Type B pancreatic cell (in vitro differentiated cells): ENCODE data around the gene KLF18. TPM values are rescaled to one million over a fixed set of nuclear protein-coding genes. Genes with fewer than 3 reads are reported as not detected.

Source experiments
- DNase-seq: peaks from one replicate; pipeline ENCODE4 v3.0.0; 2021; ENCODE audit warnings: mixed read lengths; ENCODE audit not compliant: unreplicated experiment; ENCODE audit errors: extremely low spot score
- H3K27ac Mint-ChIP-seq: 2 replicates; pipeline ENCODE4 v1.8.0; 2021; ENCODE audit warnings: mild to moderate bottlenecking, mixed read lengths
- H3K27me3 Mint-ChIP-seq: 2 replicates; pipeline ENCODE4 v1.8.0; 2021; ENCODE audit warnings: mixed read lengths
- H3K36me3 Mint-ChIP-seq: 2 replicates; pipeline ENCODE4 v1.8.0; 2021; ENCODE audit warnings: mixed read lengths
- H3K4me1 Mint-ChIP-seq: one replicate; pipeline ENCODE4 v1.8.0; 2021; ENCODE audit warnings: mixed read lengths; ENCODE audit not compliant: unreplicated experiment
- H3K4me3 Mint-ChIP-seq: 2 replicates; pipeline ENCODE4 v1.8.0; 2021; ENCODE audit warnings: mild to moderate bottlenecking, mixed read lengths
- H3K9me3 Mint-ChIP-seq: 2 replicates; pipeline ENCODE4 v1.8.0; 2021; ENCODE audit warnings: mixed read lengths
- CTCF ChIP-seq: fragments of 200-600 bp; sonication (generic); conservative IDR thresholded peaks from 2 replicates; pipeline ENCODE4 v1.5.0; 2021; ENCODE audit warnings: antibody characterized with exemption, mild to moderate bottlenecking
- total RNA-seq: library from RNA; stranded (reverse); gene quantifications from 2 replicates; pipeline ENCODE4 v1.2.1, GENCODE V29; 2021; ENCODE audit warnings: low replicate concordance

The KLF18 gene
- total RNA-seq, 1 donor from 2014 or later = not detected

- H3K4me3 Mint-ChIP-seq = no peak overlapping the region
- no peaks in the 10 kb centered on the region for H3K4me1 Mint-ChIP-seq
- no peak for DNase-seq
- H3K27ac Mint-ChIP-seq = no peak overlapping the region
- peaks cover 23% of the 10 kb centered on the region for H3K27me3 Mint-ChIP-seq
- no peak for TF ChIP-seq CTCF
- H3K36me3 Mint-ChIP-seq = no peaks in the 10 kb centered on the region
- H3K9me3 Mint-ChIP-seq = no peaks in the 10 kb centered on the region
Measured at GRCh38 chr1:44111861-44112260, 29.6 kb downstream of the KLF18 start.

GRCh38 chr1:44110916-44111315 lies 30.5 kb downstream of the KLF18 start:
- Mint-ChIP-seq H3K27me3 (peaks cover 33% of the 10 kb centered on the region), H3K4me3 (no peak overlapping the region), H3K4me1 (no peaks in the 10 kb centered on the region), H3K36me3 (no peaks in the 10 kb centered on the region), H3K9me3 (no peaks in the 10 kb centered on the region), H3K27ac (no peak overlapping the region)
- no peak for DNase-seq
- no peak for TF ChIP-seq CTCF

DNA sequence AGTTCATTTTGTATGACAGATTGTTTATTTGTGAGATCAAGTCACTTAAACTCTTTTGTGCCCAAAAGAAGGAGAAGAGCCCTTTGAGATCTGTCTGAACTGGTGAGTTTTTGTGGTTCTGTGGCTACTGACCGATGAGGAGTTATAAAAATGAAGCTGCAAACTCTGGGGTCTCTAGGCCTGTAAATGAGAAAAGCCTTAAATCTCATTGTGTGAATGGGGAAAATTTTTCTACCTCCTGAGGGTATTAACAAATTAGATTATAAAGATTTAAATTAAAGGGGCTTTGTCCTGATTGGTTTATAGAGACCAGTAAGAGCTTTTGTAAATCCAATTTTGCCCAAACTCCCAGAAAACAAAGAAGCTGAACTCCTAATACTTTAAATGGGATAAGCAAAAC lies 32.5 kb downstream of the KLF18 start:
- no peak overlapping the region for H3K27ac Mint-ChIP-seq
- no peaks in the 10 kb centered on the region for H3K4me1 Mint-ChIP-seq
- no peaks in the 10 kb centered on the region for H3K9me3 Mint-ChIP-seq
- no peak overlapping the region for H3K4me3 Mint-ChIP-seq
- no peaks in the 10 kb centered on the region for H3K36me3 Mint-ChIP-seq
- no peak for TF ChIP-seq CTCF
- H3K27me3 Mint-ChIP-seq = peaks cover 45% of the 10 kb centered on the region
- DNase-seq = no peak

DNA sequence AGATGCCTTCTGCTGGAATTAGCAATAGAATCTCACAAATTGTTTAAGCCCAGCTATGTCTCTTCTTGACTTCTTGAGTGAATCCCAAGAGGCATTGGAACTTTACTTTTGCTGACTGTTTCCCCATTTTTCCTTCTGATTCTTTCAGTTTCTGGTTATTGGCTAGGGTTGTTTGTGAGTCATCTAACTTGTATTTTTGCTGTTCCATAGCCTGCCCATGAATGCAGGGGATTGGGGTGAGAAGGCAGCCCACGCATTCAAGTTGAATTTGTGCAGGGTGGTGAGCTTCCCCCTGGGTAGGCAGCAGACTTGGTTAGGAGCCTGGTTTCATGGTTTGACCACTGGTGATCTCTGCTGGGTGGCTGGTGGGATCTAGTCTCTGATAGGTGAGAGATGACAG lies 33.2 kb downstream of the KLF18 start:
- Mint-ChIP-seq H3K9me3 (no peaks in the 10 kb centered on the region), H3K27ac (no peak overlapping the region), H3K36me3 (no peaks in the 10 kb centered on the region), H3K4me1 (no peaks in the 10 kb centered on the region), H3K4me3 (no peak overlapping the region), H3K27me3 (peaks cover 44% of the 10 kb centered on the region)
- TF ChIP-seq CTCF = no peak
- DNase-seq = no peak

DNA sequence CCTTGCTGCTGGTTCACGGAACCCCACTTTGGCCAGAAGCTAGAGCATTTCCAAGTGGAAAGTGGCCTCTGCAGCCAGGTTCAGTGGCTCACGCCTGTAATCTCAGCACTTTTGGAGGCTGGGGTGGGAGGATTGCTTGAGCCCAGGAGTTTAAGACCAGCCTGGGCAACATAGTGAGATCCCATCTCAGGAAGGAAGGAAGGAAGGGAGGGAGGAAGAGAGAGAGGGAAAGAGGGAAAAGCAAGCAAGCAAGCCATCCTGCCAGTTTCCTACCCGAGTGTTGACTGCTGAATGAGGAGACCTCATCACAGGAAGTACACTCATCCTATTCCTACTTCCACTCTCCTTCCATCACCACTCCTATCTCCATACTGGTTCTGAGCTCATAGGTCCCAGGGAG lies 35.6 kb downstream of the KLF18 start:
- no peak for TF ChIP-seq CTCF
- no peaks in the 10 kb centered on the region for H3K4me1 Mint-ChIP-seq
- H3K27me3 Mint-ChIP-seq = peaks cover 37% of the 10 kb centered on the region
- no peak overlapping the region for H3K27ac Mint-ChIP-seq
- DNase-seq = no peak
- H3K36me3 Mint-ChIP-seq = no peaks in the 10 kb centered on the region
- no peaks in the 10 kb centered on the region for H3K9me3 Mint-ChIP-seq
- no peak overlapping the region for H3K4me3 Mint-ChIP-seq
